ENCODE measurements around the gene TRHDE.

Gene TRHDE

GRCh38 chr12:72273499-72273837, 1.3 kb downstream of the TRHDE start:
- no peak for DNase-seq (ENCODE audit: low read depth in 2 of 2)

GRCh38 chr12:72273851-72274351, 1.7 kb downstream of the TRHDE start:
- DNase-seq (ENCODE audit: low read depth in 2 of 2) = no peak

GRCh38 chr12:72274931-72275330, 2.8 kb downstream of the TRHDE start:
- DNase-seq (ENCODE audit: low read depth in 2 of 2) = no peak

GRCh38 chr12:72275526-72275925, 3.4 kb downstream of the TRHDE start:
- no peak for DNase-seq (ENCODE audit: low read depth in 2 of 2)

GRCh38 chr12:72276181-72276805, 4.1 kb downstream of the TRHDE start:
- DNase-seq (ENCODE audit: low read depth in 2 of 2) = no peak

- no peak for DNase-seq (ENCODE audit: low read depth in 2 of 2)
Measured at GRCh38 chr12:72277415-72277814, 5.2 kb downstream of the TRHDE start.

- DNase-seq (ENCODE audit: low read depth in 2 of 2) = no peak
Measured at GRCh38 chr12:72278894-72279293, 6.7 kb downstream of the TRHDE start.

- DNase-seq (ENCODE audit: low read depth in 2 of 2) = no peak
Measured at GRCh38 chr12:72281126-72281525, 9.0 kb downstream of the TRHDE start.

- no peak for DNase-seq (ENCODE audit: low read depth in 2 of 2)
Measured at GRCh38 chr12:72282721-72283120, 10.6 kb downstream of the TRHDE start.

GRCh38 chr12:72285861-72286260, 13.7 kb downstream of the TRHDE start:
- DNase-seq (ENCODE audit: low read depth in 2 of 2) = no peak

- no peak for DNase-seq (ENCODE audit: low read depth in 2 of 2)
Measured at GRCh38 chr12:72286526-72286925, 14.4 kb downstream of the TRHDE start.

GRCh38 chr12:72288436-72288835, 16.3 kb downstream of the TRHDE start:
- DNase-seq (ENCODE audit: low read depth in 2 of 2) = no peak

GRCh38 chr12:72288911-72289310, 16.7 kb downstream of the TRHDE start:
- DNase-seq (ENCODE audit: low read depth in 2 of 2) = no peak

- DNase-seq (ENCODE audit: low read depth in 2 of 2) = no peak
Measured at GRCh38 chr12:72289633-72290032, 17.5 kb downstream of the TRHDE start.

GRCh38 chr12:72291175-72291574, 19.0 kb downstream of the TRHDE start:
- DNase-seq (ENCODE audit: low read depth in 2 of 2) = no peak

GRCh38 chr12:72293701-72294100, 21.5 kb downstream of the TRHDE start:
- no peak for DNase-seq (ENCODE audit: low read depth in 2 of 2)

GRCh38 chr12:72295101-72295500, 22.9 kb downstream of the TRHDE start:
- no peak for DNase-seq (ENCODE audit: low read depth in 2 of 2)

GRCh38 chr12:72295744-72296143, 23.6 kb downstream of the TRHDE start:
- DNase-seq (ENCODE audit: low read depth in 2 of 2) = no peak

GRCh38 chr12:72296389-72296788, 24.2 kb downstream of the TRHDE start:
- DNase-seq (ENCODE audit: low read depth in 2 of 2) = no peak

- no peak for DNase-seq (ENCODE audit: low read depth in 2 of 2)
Measured at GRCh38 chr12:72297666-72298065, 25.5 kb downstream of the TRHDE start.

- DNase-seq (ENCODE audit: low read depth in 2 of 2) = no peak
Measured at GRCh38 chr12:72300728-72301127, 28.6 kb downstream of the TRHDE start.

- DNase-seq (ENCODE audit: low read depth in 2 of 2) = no peak
Measured at GRCh38 chr12:72304751-72305150, 32.6 kb downstream of the TRHDE start.

- DNase-seq (ENCODE audit: low read depth in 2 of 2) = no peak
Measured at GRCh38 chr12:72307229-72307628, 35.1 kb downstream of the TRHDE start.

- no peak for DNase-seq (ENCODE audit: low read depth in 2 of 2)
Measured at GRCh38 chr12:72311946-72312345, 39.8 kb downstream of the TRHDE start.
